Activated naive CD8-positive, alpha-beta T cell treated with anti-CD3 and anti-CD28 coated beads, Interleukin-2, amount 10 ng/mL, durations not matched to agents 7 days and 5 days (primary cell): Measurements from ENCODE around the gene HYI. TPM values are rescaled to one million over a fixed set of nuclear protein-coding genes. Genes with fewer than 3 reads are reported as not detected.
"Not testable (repeated sequence)": the region's sequence is repeated elsewhere in the genome, so short reads cannot be mapped to it uniquely, and the experiment has no call there.

ENCODE experiments used
- ATAC-seq: fragments of 150-1000 bp; cut with Tn5 transposase; one replicate; pipeline ENCODE4 v1.10.0; 2021; ENCODE audit warnings: low read depth, moderate library complexity
- POLR2A ChIA-PET: fragments of 350-600 bp; sonication (Branson Sonifier 250); formaldehyde crosslinking; loops from one replicate; lab custom pipeline; 2021; ENCODE audit warnings: antibody characterized with exemption; lab: Charles Lee
- DNase-seq: peaks from one replicate; pipeline ENCODE4 v3.0.0; 2021
- H3K27ac Mint-ChIP-seq: one replicate; pipeline ENCODE4 v1.8.0; 2022; ENCODE audit warnings: mild to moderate bottlenecking, mixed read lengths
- H3K27me3 Mint-ChIP-seq: one replicate; pipeline ENCODE4 v1.8.0; 2022; ENCODE audit warnings: mild to moderate bottlenecking, moderate library complexity, mixed read lengths
- H3K36me3 Mint-ChIP-seq: one replicate; pipeline ENCODE4 v1.8.0; 2021; ENCODE audit warnings: mild to moderate bottlenecking, mixed read lengths
- H3K4me1 Mint-ChIP-seq: one replicate; pipeline ENCODE4 v1.8.0; 2021; ENCODE audit warnings: mixed read lengths
- H3K4me3 Mint-ChIP-seq: one replicate; pipeline ENCODE4 v1.8.0; 2022; ENCODE audit warnings: mild to moderate bottlenecking, moderate library complexity, mixed read lengths
- H3K9me3 Mint-ChIP-seq: one replicate; pipeline ENCODE4 v1.8.0; 2021; ENCODE audit warnings: mixed read lengths
- total RNA-seq, 2 experiments: library from RNA; stranded (reverse); gene quantifications; one replicate each; pipeline ENCODE4 v1.2.3, GENCODE V29; 2021

HYI gene
- 10 to 100 TPM; 18.3 to 21.3 TPM for total RNA-seq

DNA sequence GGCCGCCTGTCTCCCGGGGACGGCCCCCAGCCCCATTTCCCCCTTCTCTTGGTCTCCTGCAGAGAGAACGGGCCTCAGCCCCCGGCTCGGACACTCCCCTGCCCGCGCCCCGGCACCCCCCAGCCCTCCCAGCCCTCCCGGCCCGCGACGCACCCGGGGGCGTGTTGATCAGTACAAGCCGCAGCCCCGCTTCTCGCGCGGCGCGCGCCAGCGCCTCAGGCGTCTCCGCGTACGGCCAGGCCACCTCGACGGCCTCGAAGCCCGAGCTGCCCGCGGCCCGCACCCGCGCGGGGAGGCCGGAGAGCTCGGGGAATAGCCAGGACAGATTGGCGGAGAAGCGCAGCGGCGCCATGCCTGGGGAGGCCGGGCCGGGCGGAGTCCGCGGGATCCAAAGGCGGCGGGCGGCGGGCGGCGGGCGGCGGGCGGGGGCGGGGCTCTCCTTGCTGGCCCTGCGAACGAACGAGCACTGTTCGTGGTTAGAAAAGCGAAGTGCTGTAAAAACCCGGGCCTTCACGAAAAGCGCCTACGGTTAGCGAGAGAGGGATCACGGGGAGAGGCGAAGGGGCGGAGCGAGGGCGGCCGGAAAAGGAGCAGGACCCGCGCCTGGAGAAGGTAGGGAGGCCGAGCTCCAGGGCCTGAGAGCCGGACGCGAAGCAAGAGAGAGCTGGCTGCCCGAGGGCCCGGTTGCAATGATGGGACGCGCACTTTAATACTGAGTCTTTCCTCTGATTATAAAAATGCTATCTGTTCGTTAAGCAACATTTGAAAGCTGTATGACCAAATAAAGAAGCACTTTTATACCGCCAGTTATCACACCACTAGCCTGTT is at the start of gene HYI:
Gene HYI (minus strand): TSS at position 490 of the 828 bp plus-strand sequence. CDS start 138 bp downstream, at position 352.
- POLR2A ChIA-PET, result interaction anchor here (1.0 to 2.2 kb wide), 6 partner anchors 13 to 196 kb away, joined by 3 to 12 read pairs (median 5); partner anchors contain the start of genes CDC20, ELOVL1 and KDM4A
- Mint-ChIP-seq H3K4me1 (peaks cover 16% of the 10 kb centered on the region), H3K9me3 (no peaks in the 10 kb centered on the region), H3K4me3 (peak within 1 kb of the TSS; percentile 84), H3K27ac (peak within 1 kb of the TSS; percentile 80), H3K36me3 (peaks cover 5% of the 10 kb centered on the region), H3K27me3 (peaks cover 31% of the 10 kb centered on the region)
- ATAC-seq, result peak; percentile 61
- DNase-seq, result peak; percentile 70

GRCh38 chr1:43501806-43502205 is 48.1 kb upstream of the HYI start:
- POLR2A ChIA-PET, H3K4me1 Mint-ChIP-seq, DNase-seq, H3K9me3 Mint-ChIP-seq, H3K4me3 Mint-ChIP-seq, H3K27ac Mint-ChIP-seq, H3K36me3 Mint-ChIP-seq, H3K27me3 Mint-ChIP-seq, ATAC-seq: not testable (repeated sequence)

DNA sequence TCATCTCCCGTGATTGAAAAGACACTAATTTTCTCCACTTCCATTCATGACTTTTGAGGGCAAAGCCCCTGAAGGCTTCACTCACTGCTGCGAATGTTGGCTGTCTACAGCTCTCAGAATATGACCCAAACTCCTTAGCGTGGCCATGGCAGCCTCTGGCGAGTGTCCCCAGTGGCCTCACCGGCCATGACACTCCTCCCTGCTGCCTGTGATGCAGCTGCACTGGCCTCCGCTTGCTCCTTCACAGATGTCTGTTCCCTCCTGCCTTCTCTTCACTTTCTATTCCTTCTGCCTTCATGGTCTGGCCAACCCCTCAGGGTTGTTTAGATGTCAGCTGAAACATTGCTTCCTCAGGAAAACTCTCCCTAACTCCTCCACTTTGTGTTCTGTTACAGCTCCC is 46.2 kb upstream of the HYI start:
- Mint-ChIP-seq H3K36me3 (no peaks in the 10 kb centered on the region), H3K9me3 (no peaks in the 10 kb centered on the region), H3K27me3 (peaks cover 7% of the 10 kb centered on the region), H3K27ac (no peak overlapping the region), H3K4me1 (no peaks in the 10 kb centered on the region), H3K4me3 (no peak overlapping the region)
- DNase-seq (no peak), ATAC-seq (no peak)
- POLR2A ChIA-PET, result no interaction called here

DNA sequence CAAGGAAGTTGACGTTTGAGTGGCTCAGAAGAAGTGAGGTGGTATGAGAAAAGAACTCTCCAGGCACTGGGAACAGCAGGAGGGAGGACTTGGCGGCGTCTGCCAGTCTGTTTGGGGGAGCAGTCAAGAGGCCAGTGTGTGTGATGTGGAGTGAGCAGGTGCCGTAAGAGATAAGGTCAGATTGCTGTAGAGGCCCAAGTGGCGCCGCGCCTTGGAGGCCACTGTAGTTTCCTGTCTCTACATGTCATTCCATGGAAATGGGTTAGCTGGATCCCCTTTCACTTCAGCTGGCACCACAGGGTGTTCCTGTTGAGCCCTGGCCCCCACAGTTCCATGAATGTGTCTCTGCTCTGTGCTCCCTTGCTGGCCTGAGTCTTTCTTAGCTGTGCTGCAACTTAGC is 41.5 kb upstream of the HYI start:
- Mint-ChIP-seq H3K9me3 (peaks cover 9% of the 10 kb centered on the region), H3K4me1 (no peaks in the 10 kb centered on the region), H3K4me3 (no peak overlapping the region), H3K36me3 (no peaks in the 10 kb centered on the region), H3K27me3 (peaks cover 11% of the 10 kb centered on the region), H3K27ac (no peak overlapping the region)
- DNase-seq (no peak), ATAC-seq (no peak)
- POLR2A ChIA-PET, result no interaction called here

DNA sequence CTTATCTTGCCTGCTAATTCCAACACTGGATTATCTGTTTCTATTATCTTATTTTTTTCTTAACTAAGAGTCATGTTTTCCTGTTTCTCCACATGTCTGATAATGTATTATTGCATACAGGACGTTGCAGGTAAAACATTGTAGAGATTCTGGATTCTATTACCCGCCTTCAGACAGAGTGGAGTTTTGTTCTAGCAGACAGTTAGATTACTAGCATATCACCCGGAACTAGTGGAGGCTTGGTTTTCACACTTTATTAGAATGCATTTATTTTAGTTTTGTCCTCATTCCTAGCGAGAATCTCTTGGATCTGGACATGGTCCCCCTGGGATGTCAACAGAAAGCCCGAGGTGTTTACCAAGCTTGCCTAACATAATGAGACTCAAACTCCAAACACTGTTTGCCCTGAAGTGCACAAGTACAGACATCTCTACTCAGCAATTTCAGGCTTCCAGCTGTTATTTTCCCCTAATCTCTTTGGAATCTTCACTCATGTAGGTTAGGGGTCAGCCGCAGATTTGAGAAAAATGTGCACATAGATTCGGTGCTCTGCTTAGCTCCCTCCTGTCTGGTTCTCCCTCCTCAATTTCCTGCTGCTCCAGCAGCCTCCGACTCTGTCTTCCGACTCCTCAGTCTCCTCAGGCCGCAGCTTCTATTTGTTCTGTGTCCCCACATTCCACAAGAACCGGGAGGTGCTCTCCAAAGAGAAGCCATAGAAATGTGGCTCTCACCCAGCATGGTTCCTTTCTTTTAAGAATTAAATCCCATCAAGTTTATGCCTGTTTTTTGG is 40.1 kb upstream of the HYI start:
- Mint-ChIP-seq H3K27me3 (peaks cover 12% of the 10 kb centered on the region), H3K36me3 (peaks cover 4% of the 10 kb centered on the region), H3K4me3 (no peak overlapping the region), H3K9me3 (peaks cover 14% of the 10 kb centered on the region), H3K4me1 (no peaks in the 10 kb centered on the region), H3K27ac (no peak overlapping the region)
- POLR2A ChIA-PET, result no interaction called here
- ATAC-seq (no peak), DNase-seq (no peak)

DNA sequence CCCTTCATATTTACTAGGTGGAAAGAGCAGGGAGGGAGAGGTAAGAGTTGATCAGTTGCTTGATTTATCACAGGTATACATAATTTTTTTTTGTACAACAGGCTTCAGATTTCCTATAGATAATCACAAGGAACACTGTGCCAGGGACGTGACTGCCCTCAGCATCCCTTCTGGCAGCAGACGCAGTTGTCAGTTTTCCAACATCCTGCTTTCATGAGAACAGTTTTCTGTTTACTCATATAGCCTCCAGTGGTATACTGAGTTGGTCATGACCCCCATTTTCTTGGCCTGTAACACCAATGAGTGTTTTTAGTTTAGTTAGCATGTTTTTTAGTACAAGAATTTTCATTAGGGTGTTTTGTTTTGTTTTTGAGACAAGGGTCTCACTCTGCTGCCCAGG is 39.1 kb upstream of the HYI start:
- POLR2A ChIA-PET, result no interaction called here
- DNase-seq (no peak), ATAC-seq (no peak)
- Mint-ChIP-seq H3K9me3 (peaks cover 18% of the 10 kb centered on the region), H3K4me1 (no peaks in the 10 kb centered on the region), H3K27ac (no peak overlapping the region), H3K4me3 (no peak overlapping the region), H3K36me3 (peaks cover 5% of the 10 kb centered on the region), H3K27me3 (peaks cover 12% of the 10 kb centered on the region)

- H3K9me3 Mint-ChIP-seq, result peaks cover 26% of the 10 kb centered on the region
- H3K4me1 Mint-ChIP-seq, result no peaks in the 10 kb centered on the region
- peaks cover 7% of the 10 kb centered on the region for H3K36me3 Mint-ChIP-seq
- no peak overlapping the region for H3K27ac Mint-ChIP-seq
- ATAC-seq (no peak), DNase-seq (no peak)
- no peak overlapping the region for H3K4me3 Mint-ChIP-seq
- H3K27me3 Mint-ChIP-seq, result peaks cover 14% of the 10 kb centered on the region
- POLR2A ChIA-PET, result no interaction called here
These were observed 37.3 kb upstream of the HYI start for GRCh38 chr1:43491061-43491460.

GRCh38 chr1:43488165-43488564 is 34.4 kb upstream of the HYI start:
- peaks cover 9% of the 10 kb centered on the region for H3K36me3 Mint-ChIP-seq
- H3K4me3 Mint-ChIP-seq, result no peak overlapping the region

DNA sequence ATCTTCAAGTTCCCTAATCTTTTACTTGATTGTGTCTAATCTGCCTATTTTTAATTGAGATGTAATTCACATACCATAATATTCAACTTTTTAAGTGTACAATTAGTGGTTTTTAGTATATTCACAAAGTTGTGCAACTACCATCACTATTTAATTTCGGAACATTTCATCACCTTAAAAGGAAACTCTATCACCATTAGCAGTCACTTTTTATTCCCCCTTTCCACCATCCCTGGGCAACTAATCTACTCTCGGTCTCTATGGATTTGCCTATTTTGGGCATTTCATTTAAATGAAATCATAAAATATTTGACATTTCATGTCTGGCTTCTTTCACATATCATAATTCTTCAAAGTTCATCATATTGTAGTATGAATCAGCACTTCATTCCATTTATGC is 30.6 kb upstream of the HYI start:
- ATAC-seq (no peak), DNase-seq (no peak)
- POLR2A ChIA-PET, result no interaction called here
- Mint-ChIP-seq H3K27me3 (peaks cover 10% of the 10 kb centered on the region), H3K27ac (no peak overlapping the region), H3K4me3 (no peak overlapping the region), H3K4me1 (peaks cover 4% of the 10 kb centered on the region), H3K9me3 (peaks cover 12% of the 10 kb centered on the region), H3K36me3 (peaks cover 7% of the 10 kb centered on the region)

More at GRCh38 chr1:43488165-43488564, 34.4 kb upstream of the HYI start:
- Mint-ChIP-seq H3K9me3 (peaks cover 26% of the 10 kb centered on the region), H3K27ac (no peak overlapping the region), H3K4me1 (no peaks in the 10 kb centered on the region), H3K27me3 (peaks cover 7% of the 10 kb centered on the region)
- ATAC-seq (no peak), DNase-seq (no peak)
- POLR2A ChIA-PET, result no interaction called here

GRCh38 chr1:43482215-43482614 is 28.5 kb upstream of the HYI start:
- DNase-seq (no peak), ATAC-seq (no peak)
- Mint-ChIP-seq H3K27ac (peak overlapping the region; percentile 71), H3K9me3 (peaks cover 6% of the 10 kb centered on the region), H3K27me3 (peaks cover 22% of the 10 kb centered on the region), H3K4me3 (peak overlapping the region; percentile 54), H3K4me1 (peaks cover 4% of the 10 kb centered on the region), H3K36me3 (peaks cover 4% of the 10 kb centered on the region)
- POLR2A ChIA-PET, result interaction anchor here (0.6 kb wide), 1 partner anchor 128 kb away, joined by 3 read pairs; no protein-coding TSS in a partner anchor

DNA sequence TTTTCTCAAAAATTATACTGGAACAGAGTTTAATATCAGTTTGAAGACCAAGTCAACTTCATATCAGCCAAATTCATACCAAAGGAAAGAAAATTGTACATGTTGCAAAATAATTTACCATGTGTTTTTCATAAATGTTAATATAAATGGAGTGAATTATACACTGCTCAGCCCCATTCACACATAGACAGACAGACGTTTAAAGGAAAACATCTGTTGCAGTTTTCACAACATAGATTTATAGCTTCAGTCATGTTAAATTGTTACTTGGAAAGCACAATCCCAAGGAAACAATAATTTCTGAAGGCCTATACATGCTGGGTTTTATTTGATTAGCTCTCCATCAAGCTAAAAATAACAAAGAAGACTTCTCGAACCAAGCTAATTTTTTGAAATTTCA is 27.8 kb upstream of the HYI start:
- Mint-ChIP-seq H3K27ac (no peak overlapping the region), H3K27me3 (peaks cover 25% of the 10 kb centered on the region), H3K36me3 (peaks cover 2% of the 10 kb centered on the region), H3K4me1 (peaks cover 4% of the 10 kb centered on the region), H3K4me3 (peak overlapping the region; percentile 16), H3K9me3 (peaks cover 4% of the 10 kb centered on the region)
- POLR2A ChIA-PET, result interaction anchor here (0.7 kb wide), 1 partner anchor 28 kb away, joined by 4 read pairs; the partner anchor contains the start of gene HYI
- DNase-seq, result no peak
- no peak for ATAC-seq

GRCh38 chr1:43479414-43479813 is 25.7 kb upstream of the HYI start:
- Mint-ChIP-seq H3K4me1 (peaks cover 4% of the 10 kb centered on the region), H3K4me3 (no peak overlapping the region), H3K9me3 (no peaks in the 10 kb centered on the region), H3K27me3 (peaks cover 25% of the 10 kb centered on the region), H3K36me3 (peaks cover 2% of the 10 kb centered on the region), H3K27ac (no peak overlapping the region)
- no peak for ATAC-seq
- no peak for DNase-seq
- POLR2A ChIA-PET, result no interaction called here

- POLR2A ChIA-PET, result no interaction called here
- no peak overlapping the region for H3K4me3 Mint-ChIP-seq
- no peaks in the 10 kb centered on the region for H3K9me3 Mint-ChIP-seq
- no peak overlapping the region for H3K27ac Mint-ChIP-seq
- H3K36me3 Mint-ChIP-seq, result no peaks in the 10 kb centered on the region
- ATAC-seq, result no peak
- peaks cover 8% of the 10 kb centered on the region for H3K4me1 Mint-ChIP-seq
- peaks cover 25% of the 10 kb centered on the region for H3K27me3 Mint-ChIP-seq
- DNase-seq, result no peak
These were observed 24.0 kb upstream of the HYI start for GRCh38 chr1:43477716-43478115.
